Transverse colon (tissue), 4 donors: Measurements from ENCODE around the gene FAM89B. TPM values are rescaled to one million over a fixed set of nuclear protein-coding genes. Genes with fewer than 3 reads are reported as not detected.

ENCODE experiments used
- DNase-seq: peaks from one replicate; pipeline ENCODE4 v3.0.0-alpha.2; 2019
- H3K27ac ChIP-seq, 4 donors: fragments of 200-600 bp; sonication (generic); 2 replicates each; pipeline ENCODE4 v1.5.1; 2016 to 2018; ENCODE audit warnings: inconsistent platforms in 4 of 4
- H3K27me3 ChIP-seq: fragments of 200-600 bp; sonication (generic); 2 replicates; pipeline ENCODE4 v1.5.1; 2017; ENCODE audit warnings: inconsistent platforms
- H3K36me3 ChIP-seq, 4 donors: fragments of 200-600 bp; sonication (generic); 2 replicates each; pipeline ENCODE4 v1.5.1; 2017 to 2019; ENCODE audit warnings: inconsistent platforms in 4 of 4
- H3K4me1 ChIP-seq, 4 donors: fragments of 200-600 bp; sonication (generic); 2 replicates each; pipeline ENCODE4 v1.5.1; 2017 to 2020; ENCODE audit warnings: inconsistent platforms in 4 of 4
- H3K4me3 ChIP-seq, 4 donors: fragments of 200-600 bp; sonication (generic); 1 replicate in 1 of 4; 2 replicates in 3 of 4; pipeline versions ENCODE4 v1.5.1 to v1.6.1; 2017 to 2019; ENCODE audit warnings: inconsistent platforms in 4 of 4
- H3K9me3 ChIP-seq, 2 donors: fragments of 200-600 bp; sonication (generic); 2 replicates each; pipeline ENCODE4 v1.5.1; 2017 to 2019; ENCODE audit warnings: inconsistent platforms in 2 of 2
- CTCF ChIP-seq, 5 experiments: fragments of 200-600 bp in 3 of 5; fragments of 450-650 bp in 2 of 5; sonication (generic) in 3 of 5; IDR thresholded peaks; 1 replicate in 2 of 5; 2 replicates in 3 of 5; pipeline ENCODE4 v1.5.1; 2016 to 2017; ENCODE audit warnings: antibody characterized with exemption in 5 of 5, inconsistent platforms in 3 of 5, mild to moderate bottlenecking in 2 of 5, moderate library complexity in 1 of 5
- EP300 ChIP-seq: sonication (generic); formaldehyde crosslinking; IDR thresholded peaks from one replicate; pipeline ENCODE4 v1.6.1; 2017; ENCODE audit warnings: antibody characterized with exemption, low read depth
- POLR2A ChIP-seq: fragments of 450-650 bp; IDR thresholded peaks from one replicate; pipeline ENCODE4 v1.6.1; 2016; ENCODE audit warnings: antibody characterized with exemption, mild to moderate bottlenecking, moderate library complexity
- POLR2AphosphoS5 ChIP-seq, 3 donors: sonication (generic); formaldehyde crosslinking; IDR thresholded peaks; one replicate each; pipeline ENCODE4 v1.6.1; 2016; ENCODE audit warnings: antibody characterized with exemption in 3 of 3
- WGBS, 2 donors: methylation state at CpG; one replicate each; pipeline ENCODE4 v1.1.5; 2018; ENCODE audit warnings: low coverage in 1 of 2; 5-methylcytosine and 5-hydroxymethylcytosine counted together
- in situ Hi-C, 4 donors: fragments of 200-750 bp; cut with MboI; loops; one replicate each; pipeline versions ENCODE4 v1.15.0 to v1.15.1; 2017; ENCODE audit warnings: low sequenced_read_pairs in 3 of 4, low pct_ligation_motif_present in 1 of 4, low pct_unique_long_range_greater_than_20kb in 1 of 4
- intact Hi-C: fragments of 100-400 bp; cut with DNase I; formaldehyde crosslinking; loops from one replicate; pipeline ENCODE4 v1.15.1; 2023; ENCODE audit warnings: low total_unique reads
- total RNA-seq, 4 donors: library from RNA; depleted of rRNA; stranded (reverse); fragments of >200 nt; gene quantifications; one replicate each; pipeline ENCODE4 v1.1.0, GENCODE V29; 2016

Gene FAM89B
- total RNA-seq, 4 donors from 2014 or later: 25.2 to 254 (median 51.6) TPM

- WGBS, 2 donors: 43% methylated on average over 17 of the region's 17 CpGs; no CpG with 5 or more reads in 1 of the 2 donors
- peak overlapping the region in 2 of 4 donors; percentile 5 to 13 for H3K4me3 ChIP-seq
- peak overlapping the region; percentile 76 to 83 (median 80) for H3K27ac ChIP-seq
Measured at GRCh38 chr11:65551572-65552387, 20.6 kb upstream of the FAM89B start.

GRCh38 chr11:65552388-65552951 lies 19.9 kb upstream of the FAM89B start:
- in situ Hi-C loops: no loop called here
- Histone ChIP-seq H3K9me3 (no peaks in the 10 kb centered on the region), H3K27ac (peak overlapping the region in 1 of 4 donors; percentile 83), H3K36me3 (no peaks in the 10 kb centered on the region), H3K4me1 (peaks cover 7 to 55% (median 35%) of the 10 kb centered on the region in 4 donors), H3K4me3 (no peak overlapping the region), H3K27me3 (no peaks in the 10 kb centered on the region)
- intact Hi-C loops: no loop called here
- 75% methylated on average over 9 of the region's 9 CpGs; no CpG with 5 or more reads in 1 of the 2 donors for WGBS, 2 donors
- TF ChIP-seq EP300 (no peak), CTCF (IDR thresholded peaks at IDR 0.05) (peak in 1 of 5 experiments; percentile 2)
- no peak for DNase-seq

More at GRCh38 chr11:65551572-65552387, 20.6 kb upstream of the FAM89B start:
- H3K36me3 ChIP-seq: no peaks in the 10 kb centered on the region
- peak; percentile 90 for DNase-seq
- peaks cover 7 to 55% (median 35%) of the 10 kb centered on the region in 4 donors for H3K4me1 ChIP-seq
- TF ChIP-seq EP300: no peak
- peak; percentile 58 for TF ChIP-seq POLR2A
- peak; percentile 40 to 82 (median 59) for TF ChIP-seq CTCF (IDR thresholded peaks at IDR 0.05)
- TF ChIP-seq POLR2AphosphoS5 (IDR thresholded peaks at IDR 0.05): peak; percentile 66 to 94 (median 90)
- intact Hi-C loops (no loop called here), in situ Hi-C loops (no loop called here)
- no peaks in the 10 kb centered on the region for H3K27me3 ChIP-seq
- H3K9me3 ChIP-seq: no peaks in the 10 kb centered on the region

GRCh38 chr11:65553301-65554001 lies 18.9 kb upstream of the FAM89B start:
- TF ChIP-seq POLR2A (no peak), CTCF (IDR thresholded peaks at IDR 0.05) (no peak), POLR2AphosphoS5 (IDR thresholded peaks at IDR 0.05) (no peak), EP300 (no peak)
- Histone ChIP-seq H3K9me3 (no peaks in the 10 kb centered on the region), H3K4me3 (no peak overlapping the region), H3K27ac (peak overlapping the region in 1 of 4 donors; percentile 22), H3K27me3 (no peaks in the 10 kb centered on the region), H3K4me1 (peaks cover 7 to 58% (median 37%) of the 10 kb centered on the region in 4 donors), H3K36me3 (no peaks in the 10 kb centered on the region)
- intact Hi-C loops (no loop called here), in situ Hi-C loops (no loop called here)
- WGBS, 2 donors: 67% methylated on average over 23 of the region's 37 CpGs; no CpG with 5 or more reads in 1 of the 2 donors
- peak; percentile 52 for DNase-seq
